T-cell (primary cell): ENCODE measurements around the gene RUFY4. TPM values are rescaled to one million over a fixed set of nuclear protein-coding genes. Genes with fewer than 3 reads are reported as not detected.

ENCODE experiments used
- ATAC-seq, 4 experiments: fragments of 200-7000 bp in 3 of 4; fragments of 150-1000 bp in 1 of 4; cut with Tn5 transposase; replicated peaks in 1 of 4; 1 replicate in 3 of 4; 2 replicates in 1 of 4; pipeline ENCODE4 v1.10.0; 2021; ENCODE audit warnings: moderate library complexity in 3 of 4, mild to moderate bottlenecking in 2 of 4, moderate number of reproducible peaks in 1 of 4
- CTCF ChIA-PET, 2 donors: fragments of 300-600 bp; sonication (Branson Sonifier 250); formaldehyde crosslinking; loops; one replicate each; lab custom pipeline; 2022; ENCODE audit warnings: antibody characterized with exemption in 2 of 2; lab: Charles Lee
- POLR2A ChIA-PET, 2 donors: fragments of 300-600 bp; sonication (Branson Sonifier 250); formaldehyde crosslinking; loops; one replicate each; lab custom pipeline; 2022; ENCODE audit warnings: antibody characterized with exemption in 2 of 2; lab: Charles Lee
- DNase-seq, 35 experiments: peaks; one replicate each; pipeline versions ENCODE4 v3.0.0 to v3.0.0-alpha.2; 2013 to 2023
- H3K27ac ChIP-seq: one replicate; pipeline ENCODE4 v1.5.1; 2013; ENCODE audit warnings: low read length
- H3K27me3 ChIP-seq, 2 experiments: replicated peaks in 1 of 2; 1 replicate in 1 of 2; 2 replicates in 1 of 2; pipeline versions ENCODE4 v1.6.1 to v1.7.0; 2013; ENCODE audit warnings: low read length in 1 of 2, mixed read lengths in 1 of 2; ENCODE audit not compliant: control insufficient read depth in 2 of 2, insufficient read depth in 2 of 2; ENCODE audit errors: extremely low read depth in 1 of 2
- H3K36me3 ChIP-seq, 2 donors: 1 replicate in 1 of 2; 2 replicates in 1 of 2; pipeline versions ENCODE4 v1.6.1 to v1.7.0; 2013; ENCODE audit warnings: low read length in 1 of 2; ENCODE audit not compliant: control insufficient read depth in 2 of 2, insufficient read depth in 1 of 2; ENCODE audit errors: extremely low read depth in 1 of 2
- H3K4me1 ChIP-seq, 2 experiments: 1 replicate in 1 of 2; 2 replicates in 1 of 2; pipeline versions ENCODE4 v1.6.1 to v1.7.0; 2013; ENCODE audit warnings: low read length in 2 of 2, mixed read lengths in 1 of 2; ENCODE audit not compliant: insufficient read depth in 2 of 2, control insufficient read depth in 1 of 2; ENCODE audit errors: extremely low read depth in 1 of 2
- H3K4me3 ChIP-seq, 2 donors: 1 replicate in 1 of 2; 2 replicates in 1 of 2; pipeline versions ENCODE4 v1.5.1 to v1.7.0; 2013; ENCODE audit warnings: mild to moderate bottlenecking in 2 of 2, low read length in 1 of 2, moderate library complexity in 1 of 2; ENCODE audit not compliant: control insufficient read depth in 1 of 2; ENCODE audit errors: extremely low read depth in 1 of 2
- H3K9me3 ChIP-seq: 2 replicates; pipeline ENCODE4 v1.7.0; 2013
- H3K27ac Mint-ChIP-seq, 2 donors: one replicate each; pipeline ENCODE4 v1.8.0; 2020 to 2021; ENCODE audit warnings: mild to moderate bottlenecking in 2 of 2, mixed read lengths in 2 of 2
- H3K27me3 Mint-ChIP-seq, 2 donors: one replicate each; pipeline ENCODE4 v1.8.0; 2021 to 2022; ENCODE audit warnings: mixed read lengths in 2 of 2
- H3K36me3 Mint-ChIP-seq: one replicate; pipeline ENCODE4 v1.8.0; 2021; ENCODE audit warnings: mixed read lengths
- H3K4me1 Mint-ChIP-seq, 3 donors: one replicate each; pipeline ENCODE4 v1.8.0; 2020 to 2022; ENCODE audit warnings: mixed read lengths in 3 of 3, mild to moderate bottlenecking in 1 of 3
- H3K4me3 Mint-ChIP-seq, 3 donors: one replicate each; pipeline ENCODE4 v1.8.0; 2020 to 2022; ENCODE audit warnings: mild to moderate bottlenecking in 3 of 3, mixed read lengths in 3 of 3, moderate library complexity in 3 of 3
- H3K9me3 Mint-ChIP-seq, 3 donors: one replicate each; pipeline ENCODE4 v1.8.0; 2020 to 2022; ENCODE audit warnings: mixed read lengths in 3 of 3
- WGBS: methylation state at CpG from one replicate; pipeline ENCODE4 v1.1.5; 2013; ENCODE audit warnings: missing lambda C conversion rate; ENCODE audit not compliant: insufficient coverage; 5-methylcytosine and 5-hydroxymethylcytosine counted together
- total RNA-seq, 35 experiments: library from RNA in 6 of 35; stranded (reverse) in 6 of 35; fragments of 120-200 nt in 1 of 35; gene quantifications; one replicate each; pipeline versions ENCODE4 v1.2.1 to v1.2.4 and lab custom pipeline; 2013 to 2026

RUFY4 gene
- total RNA-seq, 5 donors from 2014 or later (not counting 1 experiment from before 2014, with no cell fraction given) = 0.18 to 1.0 (median 0.65) TPM

- no peaks in the 10 kb centered on the region for H3K36me3 ChIP-seq
- POLR2A ChIA-PET = no interaction called here
- H3K27ac ChIP-seq = peak overlapping the region; percentile 32
- H3K9me3 ChIP-seq = no peaks in the 10 kb centered on the region
- H3K4me1 ChIP-seq = peaks cover 0 to 13% of the 10 kb centered on the region in 2 experiments
- Mint-ChIP-seq H3K9me3 (no peaks in the 10 kb centered on the region), H3K4me1 (peaks cover 8 to 9% (median 9%) of the 10 kb centered on the region in 3 donors), H3K27ac (no peak overlapping the region), H3K27me3 (peaks cover 21 to 23% of the 10 kb centered on the region in 2 donors), H3K4me3 (no peak overlapping the region), H3K36me3 (no peaks in the 10 kb centered on the region)
- 90% methylated on average over 5 of the region's 6 CpGs for WGBS
- CTCF ChIA-PET = interaction anchor here in 1 of 2 donors (0.5 kb wide), 1 partner anchor 333 kb away, joined by 3 read pairs; no protein-coding TSS in a partner anchor
- peaks cover 0 to 26% of the 10 kb centered on the region in 2 experiments for H3K27me3 ChIP-seq
- ATAC-seq = no peak
- H3K4me3 ChIP-seq = peak overlapping the region in 1 of 2 donors; percentile 19
- no peak for DNase-seq
Measured at GRCh38 chr2:218129458-218130135, 60.5 kb downstream of the RUFY4 start.

- Histone ChIP-seq H3K4me1 (peaks cover 0 to 13% of the 10 kb centered on the region in 2 experiments), H3K36me3 (no peaks in the 10 kb centered on the region), H3K27me3 (peaks cover 0 to 25% of the 10 kb centered on the region in 2 experiments), H3K9me3 (no peaks in the 10 kb centered on the region), H3K4me3 (no peak overlapping the region), H3K27ac (no peak overlapping the region)
- ATAC-seq (no peak), DNase-seq (peak in 2 of 35 experiments; percentile 9 to 10)
- no CpG with 5 or more reads among the region's 2 CpGs for WGBS
- ChIA-PET CTCF (interaction anchor here in 1 of 2 donors (0.5 kb wide), 1 partner anchor 332 kb away, joined by 3 read pairs; no protein-coding TSS in a partner anchor), POLR2A (no interaction called here)
- H3K27me3 Mint-ChIP-seq = peaks cover 15 to 22% of the 10 kb centered on the region in 2 donors
- H3K4me1 Mint-ChIP-seq = peaks cover 6 to 8% (median 6%) of the 10 kb centered on the region in 3 donors
- no peaks in the 10 kb centered on the region for H3K9me3 Mint-ChIP-seq
- H3K36me3 Mint-ChIP-seq = no peaks in the 10 kb centered on the region
- no peak overlapping the region for H3K27ac Mint-ChIP-seq
- no peak overlapping the region for H3K4me3 Mint-ChIP-seq
Measured at GRCh38 chr2:218130377-218130776, 61.3 kb downstream of the RUFY4 start.

GRCh38 chr2:218130822-218131221 is 61.8 kb downstream of the RUFY4 start:
- H3K27ac Mint-ChIP-seq = no peak overlapping the region
- H3K9me3 Mint-ChIP-seq = no peaks in the 10 kb centered on the region
- peaks cover 0 to 26% of the 10 kb centered on the region in 2 experiments for H3K27me3 ChIP-seq
- no peak overlapping the region for H3K27ac ChIP-seq
- ChIA-PET CTCF (interaction anchor here in 1 of 2 donors (0.6 kb wide), 1 partner anchor 859 kb away, joined by 3 read pairs; no protein-coding TSS in a partner anchor), POLR2A (no interaction called here)
- H3K4me3 Mint-ChIP-seq = no peak overlapping the region
- DNase-seq (no peak), ATAC-seq (no peak)
- H3K4me1 ChIP-seq = peaks cover 0 to 9% of the 10 kb centered on the region in 2 experiments
- no peaks in the 10 kb centered on the region for H3K36me3 Mint-ChIP-seq
- no peaks in the 10 kb centered on the region for H3K9me3 ChIP-seq
- H3K4me1 Mint-ChIP-seq = peaks cover 1 to 4% (median 3%) of the 10 kb centered on the region in 3 donors
- H3K27me3 Mint-ChIP-seq = peaks cover 15 to 22% of the 10 kb centered on the region in 2 donors
- no peaks in the 10 kb centered on the region for H3K36me3 ChIP-seq
- H3K4me3 ChIP-seq = no peak overlapping the region

- ChIA-PET POLR2A (no interaction called here), CTCF (no interaction called here)
- no peaks in the 10 kb centered on the region for H3K36me3 ChIP-seq
- no peak overlapping the region for H3K27ac Mint-ChIP-seq
- no peak overlapping the region for H3K4me3 ChIP-seq
- no peaks in the 10 kb centered on the region for H3K9me3 Mint-ChIP-seq
- ATAC-seq = no peak
- no peaks in the 10 kb centered on the region for H3K4me1 Mint-ChIP-seq
- H3K9me3 ChIP-seq = no peaks in the 10 kb centered on the region
- DNase-seq = no peak
- H3K4me3 Mint-ChIP-seq = no peak overlapping the region
- H3K27ac ChIP-seq = no peak overlapping the region
- H3K27me3 Mint-ChIP-seq = peaks cover 32 to 41% of the 10 kb centered on the region in 2 donors
- no peaks in the 10 kb centered on the region for H3K36me3 Mint-ChIP-seq
- 22% methylated on average over 3 of the region's 3 CpGs for WGBS
- peaks cover 0 to 33% of the 10 kb centered on the region in 2 experiments for H3K27me3 ChIP-seq
- no peaks in the 10 kb centered on the region for H3K4me1 ChIP-seq
Measured at GRCh38 chr2:218137514-218137913, 68.5 kb downstream of the RUFY4 start.

GRCh38 chr2:218138047-218138446 is 69.0 kb downstream of the RUFY4 start:
- Mint-ChIP-seq H3K4me1 (no peaks in the 10 kb centered on the region), H3K27me3 (peaks cover 32 to 41% of the 10 kb centered on the region in 2 donors), H3K9me3 (no peaks in the 10 kb centered on the region), H3K36me3 (no peaks in the 10 kb centered on the region), H3K4me3 (no peak overlapping the region), H3K27ac (no peak overlapping the region)
- ChIA-PET POLR2A (no interaction called here), CTCF (no interaction called here)
- peaks cover 0 to 33% of the 10 kb centered on the region in 2 experiments for H3K27me3 ChIP-seq
- H3K4me3 ChIP-seq = no peak overlapping the region
- H3K4me1 ChIP-seq = no peaks in the 10 kb centered on the region
- WGBS = 75% methylated on average over 4 of the region's 4 CpGs
- H3K27ac ChIP-seq = no peak overlapping the region
- no peaks in the 10 kb centered on the region for H3K9me3 ChIP-seq
- H3K36me3 ChIP-seq = no peaks in the 10 kb centered on the region
- ATAC-seq (no peak), DNase-seq (no peak)
